ENCODE data around the gene AFAP1L1. TPM values are rescaled to one million over a fixed set of nuclear protein-coding genes. Genes with fewer than 3 reads are reported as not detected.
"Not testable (repeated sequence)": the region's sequence is repeated elsewhere in the genome, so short reads cannot be mapped to it uniquely, and the experiment has no call there.

The AFAP1L1 gene
- total RNA-seq, 1 donor: 2.3 TPM

GRCh38 chr5:149268928-149269557, 2.6 kb upstream of the AFAP1L1 start:
- peak; percentile 64 for TF ChIP-seq CTCF (IDR thresholded peaks at IDR 0.05; ENCODE audit: insufficient read depth, low read length)
- no peak overlapping the region for H3K4me3 ChIP-seq (ENCODE audit: low read depth, low read length)
- peak; percentile 74 for DNase-seq (ENCODE audit: low read depth)

- DNase-seq (ENCODE audit: low read depth): no peak
Measured at GRCh38 chr5:149271195-149271715, 404 bp upstream of the AFAP1L1 start.

GRCh38 chr5:149272781-149273180, 1.1 kb downstream of the AFAP1L1 start:
- not testable (repeated sequence) for H3K4me3 ChIP-seq (ENCODE audit: low read depth, low read length); DNase-seq (ENCODE audit: low read depth)

More at GRCh38 chr5:149271195-149271715, 404 bp upstream of the AFAP1L1 start:
- peak overlapping the region; percentile 69 for H3K4me3 ChIP-seq (ENCODE audit: low read depth, low read length)
- TF ChIP-seq CTCF (IDR thresholded peaks at IDR 0.05; ENCODE audit: insufficient read depth, low read length): no peak

GRCh38 chr5:149273237-149273636, 1.6 kb downstream of the AFAP1L1 start:
- TF ChIP-seq CTCF (IDR thresholded peaks at IDR 0.05; ENCODE audit: insufficient read depth, low read length): no peak
- no peak overlapping the region for H3K4me3 ChIP-seq (ENCODE audit: low read depth, low read length)
- DNase-seq (ENCODE audit: low read depth): no peak

GRCh38 chr5:149273950-149274349, 2.3 kb downstream of the AFAP1L1 start:
- no peak for TF ChIP-seq CTCF (IDR thresholded peaks at IDR 0.05; ENCODE audit: insufficient read depth, low read length)

GRCh38 chr5:149274939-149275338, 3.3 kb downstream of the AFAP1L1 start:
- no peak overlapping the region for H3K4me3 ChIP-seq (ENCODE audit: low read depth, low read length)
- peak; percentile 18 for DNase-seq (ENCODE audit: low read depth)
- no peak for TF ChIP-seq CTCF (IDR thresholded peaks at IDR 0.05; ENCODE audit: insufficient read depth, low read length)

More at GRCh38 chr5:149273950-149274349, 2.3 kb downstream of the AFAP1L1 start:
- H3K4me3 ChIP-seq (ENCODE audit: low read depth, low read length): no peak overlapping the region
- DNase-seq (ENCODE audit: low read depth): no peak

GRCh38 chr5:149277801-149278200, 6.1 kb downstream of the AFAP1L1 start:
- H3K4me3 ChIP-seq (ENCODE audit: low read depth, low read length): no peak overlapping the region
- TF ChIP-seq CTCF (IDR thresholded peaks at IDR 0.05; ENCODE audit: insufficient read depth, low read length): no peak
- peak; percentile 41 for DNase-seq (ENCODE audit: low read depth)
